ENCODE measurements around the gene RUFY1.

RUFY1 gene

GRCh38 chr5:179599566-179599965, 49.2 kb downstream of the RUFY1 start:
- FAIRE-seq (no peak), DNase-seq (ENCODE audit: extremely low spot score, insufficient read length, low read depth) (no peak)

GRCh38 chr5:179599973-179600372, 49.6 kb downstream of the RUFY1 start:
- no peak for DNase-seq (ENCODE audit: extremely low spot score, insufficient read length, low read depth)
- FAIRE-seq: no peak

GRCh38 chr5:179601871-179602625, 51.7 kb downstream of the RUFY1 start:
- no peak for FAIRE-seq
- no peak for DNase-seq (ENCODE audit: extremely low spot score, insufficient read length, low read depth)

GRCh38 chr5:179603308-179603707, 53.0 kb downstream of the RUFY1 start:
- DNase-seq (ENCODE audit: extremely low spot score, insufficient read length, low read depth) (no peak), FAIRE-seq (no peak)

GRCh38 chr5:179605026-179605833, 54.9 kb downstream of the RUFY1 start:
- DNase-seq (ENCODE audit: extremely low spot score, insufficient read length, low read depth): no peak
- no peak for FAIRE-seq

- DNase-seq (ENCODE audit: extremely low spot score, insufficient read length, low read depth) (no peak), FAIRE-seq (no peak)
These were observed 55.9 kb downstream of the RUFY1 start for GRCh38 chr5:179606071-179606909.

- DNase-seq (ENCODE audit: extremely low spot score, insufficient read length, low read depth): no peak
- no peak for FAIRE-seq
These were observed 56.5 kb downstream of the RUFY1 start for GRCh38 chr5:179606910-179607159.

- FAIRE-seq: no peak
- no peak for DNase-seq (ENCODE audit: extremely low spot score, insufficient read length, low read depth)
These were observed 57.0 kb downstream of the RUFY1 start for GRCh38 chr5:179607160-179607931.

GRCh38 chr5:179608131-179608581, 57.8 kb downstream of the RUFY1 start:
- FAIRE-seq (no peak), DNase-seq (ENCODE audit: extremely low spot score, insufficient read length, low read depth) (no peak)

- no peak for FAIRE-seq
- no peak for DNase-seq (ENCODE audit: extremely low spot score, insufficient read length, low read depth)
These were observed 59.4 kb downstream of the RUFY1 start for GRCh38 chr5:179609834-179610108.

- FAIRE-seq: no peak
- no peak for DNase-seq (ENCODE audit: extremely low spot score, insufficient read length, low read depth)
These were observed 60.0 kb downstream of the RUFY1 start for GRCh38 chr5:179610109-179610902.

GRCh38 chr5:179610903-179611265, 60.5 kb downstream of the RUFY1 start:
- DNase-seq (ENCODE audit: extremely low spot score, insufficient read length, low read depth): no peak
- FAIRE-seq: no peak

GRCh38 chr5:179612577-179613459, 62.5 kb downstream of the RUFY1 start:
- FAIRE-seq: no peak
- DNase-seq (ENCODE audit: extremely low spot score, insufficient read length, low read depth): no peak

GRCh38 chr5:179613460-179614071, 63.2 kb downstream of the RUFY1 start:
- DNase-seq (ENCODE audit: extremely low spot score, insufficient read length, low read depth): no peak
- FAIRE-seq: no peak

- no peak for DNase-seq (ENCODE audit: extremely low spot score, insufficient read length, low read depth)
- no peak for FAIRE-seq
These were observed 64.4 kb downstream of the RUFY1 start for GRCh38 chr5:179614745-179615144.

GRCh38 chr5:179615203-179615602, 64.8 kb downstream of the RUFY1 start:
- DNase-seq (ENCODE audit: extremely low spot score, insufficient read length, low read depth) (no peak), FAIRE-seq (no peak)

GRCh38 chr5:179616002-179616594, 65.7 kb downstream of the RUFY1 start:
- no peak for FAIRE-seq

GRCh38 chr5:179617930-179618329, 67.6 kb downstream of the RUFY1 start:
- no peak for FAIRE-seq
- DNase-seq (ENCODE audit: extremely low spot score, insufficient read length, low read depth): no peak

More at GRCh38 chr5:179616002-179616594, 65.7 kb downstream of the RUFY1 start:
- no peak for DNase-seq (ENCODE audit: extremely low spot score, insufficient read length, low read depth)
